Measurements from ENCODE around the gene AIMP1. TPM values are rescaled to one million over a fixed set of nuclear protein-coding genes. Genes with fewer than 3 reads are reported as not detected.
A peak's percentile ranks its signal among the peaks of the same experiment; 100 is the strongest.

Gene AIMP1
- total RNA-seq, 1 donor from 2014 or later, result 37.4 TPM

DNA sequence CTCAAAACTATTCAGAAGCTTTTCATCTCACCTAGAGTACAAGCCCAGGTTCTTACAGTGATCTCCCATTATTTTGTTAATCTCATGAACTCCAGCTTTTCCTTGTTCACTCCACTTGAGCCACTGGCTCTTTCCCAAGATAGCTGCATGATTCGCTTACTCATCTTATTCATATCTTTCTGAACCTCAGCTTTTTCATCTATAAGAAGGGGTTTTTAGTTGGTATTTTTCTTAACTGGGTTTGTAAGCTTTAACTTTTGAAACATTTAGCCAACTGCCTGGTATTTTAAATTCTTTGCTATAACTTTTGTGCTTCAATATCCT, 28.3 kb downstream of the AIMP1 start:
- no peak for DNase-seq (ENCODE audit: low spot score)
- Mint-ChIP-seq H3K4me3 (ENCODE audit: unreplicated experiment) (no peak overlapping the region), H3K27ac (ENCODE audit: unreplicated experiment) (peak overlapping the region; percentile 1), H3K4me1 (ENCODE audit: low read depth) (peaks cover 14% of the 10 kb centered on the region), H3K36me3 (ENCODE audit: low read depth) (peaks cover 22% of the 10 kb centered on the region), H3K27me3 (ENCODE audit: low read depth) (no peaks in the 10 kb centered on the region), H3K9me3 (ENCODE audit: low read depth) (peaks cover 15% of the 10 kb centered on the region)
- TF ChIP-seq, protein P1, sequence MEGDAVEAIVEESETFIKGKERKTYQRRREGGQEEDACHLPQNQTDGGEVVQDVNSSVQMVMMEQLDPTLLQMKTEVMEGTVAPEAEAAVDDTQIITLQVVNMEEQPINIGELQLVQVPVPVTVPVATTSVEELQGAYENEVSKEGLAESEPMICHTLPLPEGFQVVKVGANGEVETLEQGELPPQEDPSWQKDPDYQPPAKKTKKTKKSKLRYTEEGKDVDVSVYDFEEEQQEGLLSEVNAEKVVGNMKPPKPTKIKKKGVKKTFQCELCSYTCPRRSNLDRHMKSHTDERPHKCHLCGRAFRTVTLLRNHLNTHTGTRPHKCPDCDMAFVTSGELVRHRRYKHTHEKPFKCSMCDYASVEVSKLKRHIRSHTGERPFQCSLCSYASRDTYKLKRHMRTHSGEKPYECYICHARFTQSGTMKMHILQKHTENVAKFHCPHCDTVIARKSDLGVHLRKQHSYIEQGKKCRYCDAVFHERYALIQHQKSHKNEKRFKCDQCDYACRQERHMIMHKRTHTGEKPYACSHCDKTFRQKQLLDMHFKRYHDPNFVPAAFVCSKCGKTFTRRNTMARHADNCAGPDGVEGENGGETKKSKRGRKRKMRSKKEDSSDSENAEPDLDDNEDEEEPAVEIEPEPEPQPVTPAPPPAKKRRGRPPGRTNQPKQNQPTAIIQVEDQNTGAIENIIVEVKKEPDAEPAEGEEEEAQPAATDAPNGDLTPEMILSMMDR (IDR thresholded peaks at IDR 0.05), result no peak

DNA sequence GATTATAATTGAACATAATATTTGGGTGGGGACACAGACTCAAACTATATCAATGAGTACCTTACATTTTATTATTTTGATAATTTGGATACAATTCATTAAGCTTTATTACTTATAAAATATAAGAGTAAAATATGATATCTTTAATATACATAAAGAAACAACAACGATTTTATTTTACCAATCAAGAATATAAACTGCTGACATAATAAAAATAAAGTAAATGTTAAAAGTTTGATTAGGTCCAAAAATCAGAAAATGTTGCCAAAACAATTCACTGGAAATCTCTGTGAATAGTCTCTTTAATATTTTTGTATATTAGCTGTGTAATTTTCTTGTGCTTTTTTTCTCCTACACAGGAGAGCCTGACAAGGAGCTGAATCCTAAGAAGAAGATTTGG, 30.8 kb downstream of the AIMP1 start:
- TF ChIP-seq, protein P1 (IDR thresholded peaks at IDR 0.05), result no peak
- H3K4me3 Mint-ChIP-seq (ENCODE audit: unreplicated experiment), result no peak overlapping the region
- H3K4me1 Mint-ChIP-seq (ENCODE audit: low read depth), result peaks cover 11% of the 10 kb centered on the region
- H3K9me3 Mint-ChIP-seq (ENCODE audit: low read depth), result no peaks in the 10 kb centered on the region
- H3K36me3 Mint-ChIP-seq (ENCODE audit: low read depth), result peaks cover 14% of the 10 kb centered on the region
- DNase-seq (ENCODE audit: low spot score), result no peak
- H3K27me3 Mint-ChIP-seq (ENCODE audit: low read depth), result no peaks in the 10 kb centered on the region
- H3K27ac Mint-ChIP-seq (ENCODE audit: unreplicated experiment), result no peak overlapping the region

DNA sequence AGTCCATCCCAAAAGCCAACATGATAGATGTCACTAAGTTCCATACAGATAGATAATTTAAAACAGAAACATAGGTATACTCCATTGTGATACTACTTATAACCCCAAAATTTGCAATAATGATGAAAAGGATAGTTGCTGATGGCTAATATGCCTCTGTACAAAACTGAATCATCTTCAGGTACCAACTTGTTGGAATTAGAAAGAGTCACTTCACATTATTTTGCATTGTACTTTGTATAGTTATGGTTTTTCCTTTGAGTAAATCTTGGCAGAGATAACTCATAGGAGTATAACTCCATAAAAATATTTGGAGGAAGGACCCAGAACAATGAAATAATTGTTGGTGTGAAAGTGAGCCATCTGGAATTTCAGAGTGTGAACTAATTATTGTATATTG, 34.7 kb downstream of the AIMP1 start:
- Mint-ChIP-seq H3K27ac (ENCODE audit: unreplicated experiment) (no peak overlapping the region), H3K36me3 (ENCODE audit: low read depth) (peaks cover 13% of the 10 kb centered on the region), H3K9me3 (ENCODE audit: low read depth) (no peaks in the 10 kb centered on the region), H3K27me3 (ENCODE audit: low read depth) (no peaks in the 10 kb centered on the region), H3K4me1 (ENCODE audit: low read depth) (peaks cover 4% of the 10 kb centered on the region), H3K4me3 (ENCODE audit: unreplicated experiment) (no peak overlapping the region)
- no peak for DNase-seq (ENCODE audit: low spot score)
- TF ChIP-seq, protein P1 (IDR thresholded peaks at IDR 0.05), result no peak

DNA sequence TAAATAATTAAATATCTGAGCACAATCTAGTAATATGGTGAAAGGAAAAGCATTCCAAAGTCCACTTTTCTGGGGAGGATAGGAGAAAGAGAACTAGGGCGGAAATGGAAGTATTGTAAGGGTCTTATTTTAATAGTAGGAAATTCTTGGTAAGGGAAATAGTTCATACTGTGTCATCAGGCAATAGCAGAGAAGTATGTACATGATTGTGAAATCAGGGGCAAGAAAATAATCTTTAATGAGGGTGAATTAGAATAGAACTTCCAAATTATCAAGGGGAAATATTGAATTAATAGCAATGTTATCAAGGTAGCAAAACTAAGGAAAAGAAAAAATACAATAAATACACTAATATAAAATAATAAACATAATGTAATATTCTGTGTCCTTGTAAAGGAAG, 37.4 kb downstream of the AIMP1 start:
- Mint-ChIP-seq H3K4me3 (ENCODE audit: unreplicated experiment) (no peak overlapping the region), H3K36me3 (ENCODE audit: low read depth) (peaks cover 7% of the 10 kb centered on the region), H3K27ac (ENCODE audit: unreplicated experiment) (no peak overlapping the region), H3K4me1 (ENCODE audit: low read depth) (peaks cover 4% of the 10 kb centered on the region), H3K9me3 (ENCODE audit: low read depth) (peaks cover 11% of the 10 kb centered on the region), H3K27me3 (ENCODE audit: low read depth) (no peaks in the 10 kb centered on the region)
- TF ChIP-seq, protein P1 (IDR thresholded peaks at IDR 0.05), result no peak
- no peak for DNase-seq (ENCODE audit: low spot score)

DNA sequence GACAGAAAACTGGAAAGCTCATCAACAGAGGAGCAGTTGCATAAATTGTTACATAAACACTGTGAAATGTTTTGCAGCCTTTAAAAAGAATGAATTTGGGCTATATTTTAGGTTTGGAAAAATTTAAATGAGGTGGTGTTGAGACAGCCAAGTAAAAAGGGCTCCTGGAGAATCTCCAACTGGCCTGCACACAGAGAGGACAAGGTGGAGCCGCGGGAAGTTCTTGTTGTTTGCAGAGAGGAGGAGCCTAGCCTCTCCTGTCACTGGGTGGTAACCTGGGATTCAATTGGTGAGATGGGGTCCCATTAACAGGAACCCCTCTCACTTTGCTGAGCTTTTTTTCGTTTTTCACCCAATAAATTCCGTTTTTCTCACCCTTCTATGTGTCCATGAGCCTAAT, 38.8 kb downstream of the AIMP1 start:
- H3K4me1 Mint-ChIP-seq (ENCODE audit: low read depth), result peaks cover 4% of the 10 kb centered on the region
- no peaks in the 10 kb centered on the region for H3K27me3 Mint-ChIP-seq (ENCODE audit: low read depth)
- peaks cover 3% of the 10 kb centered on the region for H3K36me3 Mint-ChIP-seq (ENCODE audit: low read depth)
- peaks cover 11% of the 10 kb centered on the region for H3K9me3 Mint-ChIP-seq (ENCODE audit: low read depth)
- H3K27ac Mint-ChIP-seq (ENCODE audit: unreplicated experiment), result no peak overlapping the region
- no peak overlapping the region for H3K4me3 Mint-ChIP-seq (ENCODE audit: unreplicated experiment)
- TF ChIP-seq, protein P1 (IDR thresholded peaks at IDR 0.05), result no peak
- DNase-seq (ENCODE audit: low spot score), result no peak

All from chondrocyte (in vitro differentiated cells).